GM12873 (cell line): Measurements from ENCODE around the gene PRR29.
A peak's percentile ranks its signal among the peaks of the same experiment; 100 is the strongest.

Experiments used
- CTCF ChIP-seq: IDR thresholded peaks from 2 replicates; pipeline ENCODE4 v1.5.1; 2012; ENCODE audit warnings: low read depth, mild to moderate bottlenecking, moderate library complexity, low read length, control low read depth; ENCODE audit not compliant: insufficient read depth; ENCODE audit errors: missing control alignments

Gene PRR29

GRCh38 chr17:64022611-64023063 is 24.5 kb downstream of the PRR29 start:
- TF ChIP-seq CTCF, result no peak

- TF ChIP-seq CTCF, result no peak
Observed at GRCh38 chr17:64024215-64024654, 26.1 kb downstream of the PRR29 start.

GRCh38 chr17:64024781-64025731 is 26.9 kb downstream of the PRR29 start:
- TF ChIP-seq CTCF, result no peak

- TF ChIP-seq CTCF, result peak; percentile 98
Observed at GRCh38 chr17:64025732-64026294, 27.7 kb downstream of the PRR29 start.

- peak; percentile 69 for TF ChIP-seq CTCF
Observed at GRCh38 chr17:64028874-64029464, 30.8 kb downstream of the PRR29 start.

GRCh38 chr17:64032081-64032480 is 33.9 kb downstream of the PRR29 start:
- no peak for TF ChIP-seq CTCF

GRCh38 chr17:64036198-64036922 is 38.2 kb downstream of the PRR29 start:
- TF ChIP-seq CTCF, result no peak
